Ovary (tissue), 3 donors: ENCODE data around the gene SORCS3.

ENCODE experiments used
- EP300 ChIP-seq: sonication (generic); formaldehyde crosslinking; IDR thresholded peaks from one replicate; pipeline ENCODE4 v1.6.1; 2017; ENCODE audit warnings: antibody characterized with exemption
- POLR2A ChIP-seq: fragments of 450-650 bp; IDR thresholded peaks from one replicate; pipeline ENCODE4 v1.6.1; 2017; ENCODE audit warnings: antibody characterized with exemption, mild to moderate bottlenecking, moderate library complexity
- TF ChIP-seq, protein P1 (sequence below), 3 donors: fragments of 450-650 bp in 2 of 3; fragments of 200-600 bp in 1 of 3; IDR thresholded peaks; one replicate each; pipeline versions ENCODE4 v1.5.1 to v1.8.0; 2016 to 2022; ENCODE audit warnings: antibody characterized with exemption in 3 of 3, mild to moderate bottlenecking in 1 of 3
- donor health status: DM: no; HTN: no; CAD: no.

DNA sequence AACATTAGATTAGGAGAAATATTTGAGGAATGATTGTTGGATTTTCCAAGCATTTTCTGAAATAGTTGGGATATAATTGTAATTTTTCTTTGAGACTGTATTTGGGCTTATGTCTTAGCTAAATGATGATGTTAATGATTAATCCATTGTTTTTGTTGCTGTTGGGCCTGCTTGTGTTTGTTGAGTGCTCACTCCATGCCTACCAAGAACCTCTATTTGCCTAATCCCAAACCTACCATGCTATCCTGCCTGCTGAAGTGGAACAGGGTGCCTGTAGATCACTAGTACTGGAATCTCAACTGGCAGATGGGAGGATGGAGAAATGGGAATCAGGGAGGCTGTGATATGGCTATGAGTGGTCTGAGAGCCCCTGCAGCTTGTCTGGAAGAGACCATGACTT, 565.5 kb downstream of the SORCS3 start:
- TF ChIP-seq, protein P1, sequence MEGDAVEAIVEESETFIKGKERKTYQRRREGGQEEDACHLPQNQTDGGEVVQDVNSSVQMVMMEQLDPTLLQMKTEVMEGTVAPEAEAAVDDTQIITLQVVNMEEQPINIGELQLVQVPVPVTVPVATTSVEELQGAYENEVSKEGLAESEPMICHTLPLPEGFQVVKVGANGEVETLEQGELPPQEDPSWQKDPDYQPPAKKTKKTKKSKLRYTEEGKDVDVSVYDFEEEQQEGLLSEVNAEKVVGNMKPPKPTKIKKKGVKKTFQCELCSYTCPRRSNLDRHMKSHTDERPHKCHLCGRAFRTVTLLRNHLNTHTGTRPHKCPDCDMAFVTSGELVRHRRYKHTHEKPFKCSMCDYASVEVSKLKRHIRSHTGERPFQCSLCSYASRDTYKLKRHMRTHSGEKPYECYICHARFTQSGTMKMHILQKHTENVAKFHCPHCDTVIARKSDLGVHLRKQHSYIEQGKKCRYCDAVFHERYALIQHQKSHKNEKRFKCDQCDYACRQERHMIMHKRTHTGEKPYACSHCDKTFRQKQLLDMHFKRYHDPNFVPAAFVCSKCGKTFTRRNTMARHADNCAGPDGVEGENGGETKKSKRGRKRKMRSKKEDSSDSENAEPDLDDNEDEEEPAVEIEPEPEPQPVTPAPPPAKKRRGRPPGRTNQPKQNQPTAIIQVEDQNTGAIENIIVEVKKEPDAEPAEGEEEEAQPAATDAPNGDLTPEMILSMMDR (IDR thresholded peaks at IDR 0.05): no peak
- TF ChIP-seq POLR2A (no peak), EP300 (no peak)
